ENCODE data around the gene GLIS1. TPM values are rescaled to one million over a fixed set of nuclear protein-coding genes. Genes with fewer than 3 reads are reported as not detected.
"Not testable (repeated sequence)": the region's sequence is repeated elsewhere in the genome, so short reads cannot be mapped to it uniquely, and the experiment has no call there.

Gene GLIS1
- total RNA-seq, 1 donor from 2014 or later: 1.2 TPM

DNA sequence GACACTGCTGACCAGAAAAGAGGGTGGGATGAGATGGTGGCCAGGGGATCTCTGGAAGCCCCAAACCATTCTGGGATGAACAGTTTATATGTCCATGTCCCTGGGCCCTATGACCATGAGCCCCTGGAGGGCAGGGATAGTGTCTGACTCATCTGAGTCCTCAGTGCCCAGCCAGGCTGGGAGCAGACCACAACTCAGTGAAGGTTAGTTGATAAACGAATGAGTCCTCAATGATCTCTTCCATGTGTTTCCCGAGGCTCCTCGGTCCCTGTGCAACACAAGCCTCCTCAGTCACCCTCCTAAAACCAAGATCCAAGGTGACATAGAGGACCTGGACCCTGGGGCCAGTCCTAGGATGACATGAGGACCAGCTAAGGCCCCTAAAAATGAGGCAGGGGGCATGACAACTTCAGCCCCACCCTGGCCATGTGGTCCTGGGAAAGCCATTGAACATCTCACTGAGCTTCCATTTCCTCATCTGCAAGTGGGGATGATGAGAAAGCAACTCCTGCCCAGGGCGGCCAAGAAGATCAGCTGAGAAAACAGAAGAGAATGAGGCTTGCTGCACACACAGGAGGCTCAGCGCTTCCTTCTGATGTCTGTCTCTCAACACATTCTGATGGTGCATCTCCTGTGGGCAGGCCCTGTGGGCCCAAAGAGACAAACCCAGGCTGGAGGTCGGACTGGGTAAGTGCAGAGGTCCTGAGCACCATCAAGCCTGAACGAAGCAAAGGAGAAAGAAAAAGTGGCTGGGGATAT, 86.3 kb downstream of the GLIS1 start:
- Histone ChIP-seq H3K27me3 (no peaks in the 10 kb centered on the region), H3K4me3 (no peak overlapping the region), H3K9me3 (no peaks in the 10 kb centered on the region), H3K36me3 (no peaks in the 10 kb centered on the region), H3K4me1 (peaks cover 20% of the 10 kb centered on the region), H3K27ac (no peak overlapping the region)
- intact Hi-C loops (cut with DNase I): no loop called here
- TF ChIP-seq POLR2A (IDR thresholded peaks at IDR 0.05): no peak
- TF ChIP-seq, protein P1, sequence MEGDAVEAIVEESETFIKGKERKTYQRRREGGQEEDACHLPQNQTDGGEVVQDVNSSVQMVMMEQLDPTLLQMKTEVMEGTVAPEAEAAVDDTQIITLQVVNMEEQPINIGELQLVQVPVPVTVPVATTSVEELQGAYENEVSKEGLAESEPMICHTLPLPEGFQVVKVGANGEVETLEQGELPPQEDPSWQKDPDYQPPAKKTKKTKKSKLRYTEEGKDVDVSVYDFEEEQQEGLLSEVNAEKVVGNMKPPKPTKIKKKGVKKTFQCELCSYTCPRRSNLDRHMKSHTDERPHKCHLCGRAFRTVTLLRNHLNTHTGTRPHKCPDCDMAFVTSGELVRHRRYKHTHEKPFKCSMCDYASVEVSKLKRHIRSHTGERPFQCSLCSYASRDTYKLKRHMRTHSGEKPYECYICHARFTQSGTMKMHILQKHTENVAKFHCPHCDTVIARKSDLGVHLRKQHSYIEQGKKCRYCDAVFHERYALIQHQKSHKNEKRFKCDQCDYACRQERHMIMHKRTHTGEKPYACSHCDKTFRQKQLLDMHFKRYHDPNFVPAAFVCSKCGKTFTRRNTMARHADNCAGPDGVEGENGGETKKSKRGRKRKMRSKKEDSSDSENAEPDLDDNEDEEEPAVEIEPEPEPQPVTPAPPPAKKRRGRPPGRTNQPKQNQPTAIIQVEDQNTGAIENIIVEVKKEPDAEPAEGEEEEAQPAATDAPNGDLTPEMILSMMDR (IDR thresholded peaks at IDR 0.05): no peak
- DNase-seq (ENCODE audit: extremely low spot score in 2 of 2): no peak

DNA sequence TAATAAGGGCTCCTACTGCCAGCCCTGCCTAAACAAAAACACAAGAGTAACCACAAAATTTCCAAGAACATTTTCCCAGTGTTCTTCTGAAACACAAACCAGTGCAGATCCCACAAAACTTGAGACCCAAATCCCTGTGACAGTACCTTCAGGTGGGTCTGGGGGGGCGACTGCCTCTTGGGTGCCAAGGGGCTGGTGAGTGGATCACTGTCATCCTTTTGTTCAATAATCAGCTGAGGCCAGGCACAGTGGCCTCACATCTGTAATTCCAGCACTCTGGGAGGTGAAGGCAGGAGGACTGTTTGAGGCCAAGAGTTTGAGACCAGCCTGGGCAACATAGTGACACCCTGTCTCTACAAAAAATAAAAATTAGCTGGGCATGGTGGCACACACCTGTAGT, 87.6 kb downstream of the GLIS1 start:
- no peaks in the 10 kb centered on the region for H3K36me3 ChIP-seq
- H3K4me3 ChIP-seq: no peak overlapping the region
- H3K4me1 ChIP-seq: peaks cover 7% of the 10 kb centered on the region
- intact Hi-C loops (cut with DNase I): no loop called here
- DNase-seq (ENCODE audit: extremely low spot score in 2 of 2): no peak
- no peaks in the 10 kb centered on the region for H3K9me3 ChIP-seq
- H3K27me3 ChIP-seq: no peaks in the 10 kb centered on the region
- TF ChIP-seq, protein P1 (IDR thresholded peaks at IDR 0.05): no peak
- TF ChIP-seq POLR2A (IDR thresholded peaks at IDR 0.05): no peak
- TF ChIP-seq POLR2AphosphoS5 (IDR thresholded peaks at IDR 0.05; ENCODE audit: insufficient read depth in 1 of 2, low read depth in 1 of 2): no peak
- no peak overlapping the region for H3K27ac ChIP-seq

DNA sequence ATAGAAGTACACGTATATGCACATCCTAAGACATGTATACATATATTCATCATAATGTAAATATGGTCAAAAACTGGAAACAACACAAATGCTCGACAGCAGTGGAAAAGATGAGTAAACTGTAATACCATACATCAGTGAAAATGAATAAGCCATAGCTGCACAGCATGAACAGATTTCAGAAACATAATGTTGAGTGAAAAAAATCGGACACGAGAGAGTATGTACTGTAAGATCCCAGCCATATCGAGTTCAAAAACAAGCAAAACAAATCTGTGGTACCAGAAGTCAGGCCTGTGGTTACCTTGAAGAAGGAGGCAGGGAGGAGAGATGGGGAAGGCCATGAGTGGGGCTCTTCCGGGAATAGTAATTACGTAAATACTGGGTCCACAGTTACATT, 90.4 kb downstream of the GLIS1 start:
- Histone ChIP-seq H3K9me3 (no peaks in the 10 kb centered on the region), H3K27ac (no peak overlapping the region), H3K4me1 (no peaks in the 10 kb centered on the region), H3K36me3 (no peaks in the 10 kb centered on the region), H3K27me3 (no peaks in the 10 kb centered on the region), H3K4me3 (no peak overlapping the region)
- TF ChIP-seq POLR2A (IDR thresholded peaks at IDR 0.05): no peak
- TF ChIP-seq, protein P1 (IDR thresholded peaks at IDR 0.05): no peak
- TF ChIP-seq POLR2AphosphoS5 (IDR thresholded peaks at IDR 0.05; ENCODE audit: insufficient read depth in 1 of 2, low read depth in 1 of 2): no peak
- intact Hi-C loops (cut with DNase I): no loop called here
- DNase-seq (ENCODE audit: extremely low spot score in 2 of 2): no peak

DNA sequence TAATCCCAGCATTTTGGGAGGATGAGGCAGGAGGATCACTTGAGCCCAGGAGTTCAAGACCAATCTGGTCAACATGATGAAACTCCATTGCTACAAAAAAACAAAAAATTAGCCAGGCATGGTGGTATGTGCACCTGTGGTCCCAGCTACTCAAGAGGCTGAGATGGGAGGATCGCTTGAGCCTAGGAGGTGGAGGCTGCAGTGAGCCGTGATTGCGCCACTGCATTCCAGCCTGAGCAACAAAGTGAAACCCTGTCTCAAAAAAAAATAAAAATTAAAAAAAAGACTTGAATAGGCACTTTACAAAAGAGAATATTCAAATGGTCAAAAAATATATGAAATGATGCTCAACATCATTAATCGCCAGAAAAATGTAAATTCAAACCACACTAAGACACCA, 91.0 kb downstream of the GLIS1 start:
- H3K9me3 ChIP-seq; H3K27ac ChIP-seq; intact Hi-C loops (cut with DNase I); H3K36me3 ChIP-seq; H3K4me3 ChIP-seq; DNase-seq (ENCODE audit: extremely low spot score in 2 of 2); H3K27me3 ChIP-seq; H3K4me1 ChIP-seq: not testable (repeated sequence)

DNA sequence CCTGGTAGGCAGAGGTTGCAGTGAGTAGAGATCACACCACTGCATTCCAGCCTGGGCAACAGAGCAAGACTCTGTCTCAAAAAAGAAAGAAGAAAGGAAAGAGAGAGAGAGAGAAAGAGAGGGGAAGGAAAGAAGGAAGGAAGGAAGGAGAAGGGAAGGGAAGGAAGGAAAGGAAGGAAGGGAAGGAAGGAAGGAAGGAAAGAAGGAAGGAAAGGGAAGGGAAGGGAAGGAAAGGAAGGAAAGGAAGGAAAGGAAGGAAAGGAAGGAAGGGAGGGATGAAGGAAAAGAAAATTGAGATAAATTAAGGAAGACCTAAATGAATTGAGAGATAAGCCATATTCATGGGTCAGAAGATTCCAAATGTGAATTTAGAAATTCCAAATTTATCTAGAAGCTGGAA, 92.2 kb downstream of the GLIS1 start:
- no peak overlapping the region for H3K4me3 ChIP-seq
- TF ChIP-seq, protein P1 (IDR thresholded peaks at IDR 0.05): no peak
- TF ChIP-seq POLR2A (IDR thresholded peaks at IDR 0.05) (no peak), POLR2AphosphoS5 (IDR thresholded peaks at IDR 0.05; ENCODE audit: insufficient read depth in 1 of 2, low read depth in 1 of 2) (no peak)
- H3K27me3 ChIP-seq: no peaks in the 10 kb centered on the region
- DNase-seq (ENCODE audit: extremely low spot score in 2 of 2): no peak
- no peaks in the 10 kb centered on the region for H3K4me1 ChIP-seq
- intact Hi-C loops (cut with DNase I): no loop called here
- H3K27ac ChIP-seq: no peak overlapping the region
- no peaks in the 10 kb centered on the region for H3K9me3 ChIP-seq
- no peaks in the 10 kb centered on the region for H3K36me3 ChIP-seq

Measured in vagina (tissue), 2 donors.